ENCODE measurements around the gene HTRA1. TPM values are rescaled to one million over a fixed set of nuclear protein-coding genes. Genes with fewer than 3 reads are reported as not detected.

HTRA1 gene
- total and polyA plus RNA-seq, 3 donors from 2014 or later = 21.3 to 105 (median 27.3) TPM

- no peak for DNase-seq
- TF ChIP-seq CTCF (IDR thresholded peaks at IDR 0.05) = no peak
- no peak for TF ChIP-seq POLR2A (IDR thresholded peaks at IDR 0.05)
- H3K9me3 ChIP-seq = no peaks in the 10 kb centered on the region
- H3K27ac ChIP-seq = no peak overlapping the region
- WGBS, 2 donors = 73 to 82% methylated on average over 9 of the region's 9 CpGs
- H3K4me3 ChIP-seq = no peak overlapping the region
- intact Hi-C loops (cut with DNase I; ENCODE audit: low total_unique reads) = no loop called here
- H3K27me3 ChIP-seq = no peaks in the 10 kb centered on the region
- no peaks in the 10 kb centered on the region for H3K36me3 ChIP-seq (ENCODE audit: low read depth, missing control alignments)
- peaks cover 10% of the 10 kb centered on the region for H3K4me1 ChIP-seq
Observed at GRCh38 chr10:122492006-122492405, 30.7 kb downstream of the HTRA1 start.

DNA sequence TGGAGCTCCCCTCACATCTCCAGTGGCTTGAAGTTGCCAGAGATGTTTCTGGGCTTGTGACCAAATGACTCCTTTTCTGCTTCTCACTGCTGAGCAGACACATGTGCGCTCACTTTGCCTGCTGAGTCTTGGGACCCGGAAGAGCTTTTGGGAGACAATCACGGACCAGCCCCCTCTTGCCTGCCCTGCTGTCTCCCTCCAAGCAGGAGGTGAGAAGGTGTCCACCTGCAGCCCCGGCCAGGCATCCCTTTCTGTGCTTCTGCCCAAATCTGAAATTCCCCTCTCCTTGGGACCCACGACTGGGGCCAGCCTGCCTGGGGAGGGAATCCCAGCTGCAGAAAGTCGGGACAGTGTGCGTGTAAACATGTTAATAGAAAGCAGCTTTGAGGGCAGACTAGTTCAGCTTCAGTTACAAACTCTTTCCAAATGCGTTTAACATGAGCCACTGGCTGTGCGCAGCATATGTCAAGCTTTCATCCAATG is 31.7 kb downstream of the HTRA1 start:
- peaks cover 10% of the 10 kb centered on the region for H3K4me1 ChIP-seq
- H3K9me3 ChIP-seq = no peaks in the 10 kb centered on the region
- TF ChIP-seq CTCF (IDR thresholded peaks at IDR 0.05) (no peak), POLR2A (IDR thresholded peaks at IDR 0.05) (no peak)
- H3K27ac ChIP-seq = peak overlapping the region in 1 of 2 donors; percentile 4
- DNase-seq = peak; percentile 67
- no peaks in the 10 kb centered on the region for H3K27me3 ChIP-seq
- no peak overlapping the region for H3K4me3 ChIP-seq
- WGBS, 2 donors = 44 to 71% methylated on average over 9 of the region's 9 CpGs
- no peaks in the 10 kb centered on the region for H3K36me3 ChIP-seq (ENCODE audit: low read depth, missing control alignments)
- intact Hi-C loops (cut with DNase I; ENCODE audit: low total_unique reads) = no loop called here

DNA sequence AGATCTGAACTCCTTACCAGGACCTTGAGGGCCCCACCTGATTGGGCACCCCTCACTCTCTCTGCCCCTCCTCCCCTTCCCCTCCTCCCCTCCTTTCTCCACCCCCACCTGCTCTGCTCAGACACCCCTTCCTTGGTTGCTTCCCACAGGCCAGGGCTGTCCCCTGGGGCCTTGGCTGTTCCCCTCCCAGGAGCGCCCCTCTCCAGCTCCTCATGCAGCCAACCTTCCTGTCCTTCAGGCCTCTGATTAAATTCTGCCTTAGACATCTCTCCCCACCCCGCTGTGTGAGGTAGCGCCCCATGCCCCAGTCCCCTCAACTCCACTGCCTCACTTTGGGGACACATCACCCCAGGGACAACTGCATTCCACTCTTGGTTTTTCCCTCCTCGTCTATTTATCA is 32.4 kb downstream of the HTRA1 start:
- Histone ChIP-seq H3K27me3 (no peaks in the 10 kb centered on the region), H3K9me3 (no peaks in the 10 kb centered on the region), H3K36me3 (ENCODE audit: low read depth, missing control alignments) (no peaks in the 10 kb centered on the region), H3K4me1 (peaks cover 11% of the 10 kb centered on the region), H3K4me3 (no peak overlapping the region), H3K27ac (no peak overlapping the region)
- TF ChIP-seq CTCF (IDR thresholded peaks at IDR 0.05) (no peak), POLR2A (IDR thresholded peaks at IDR 0.05) (no peak)
- WGBS, 2 donors = 90 to 91% methylated on average over 4 of the region's 4 CpGs
- no peak for DNase-seq
- intact Hi-C loops (cut with DNase I; ENCODE audit: low total_unique reads) = no loop called here

DNA sequence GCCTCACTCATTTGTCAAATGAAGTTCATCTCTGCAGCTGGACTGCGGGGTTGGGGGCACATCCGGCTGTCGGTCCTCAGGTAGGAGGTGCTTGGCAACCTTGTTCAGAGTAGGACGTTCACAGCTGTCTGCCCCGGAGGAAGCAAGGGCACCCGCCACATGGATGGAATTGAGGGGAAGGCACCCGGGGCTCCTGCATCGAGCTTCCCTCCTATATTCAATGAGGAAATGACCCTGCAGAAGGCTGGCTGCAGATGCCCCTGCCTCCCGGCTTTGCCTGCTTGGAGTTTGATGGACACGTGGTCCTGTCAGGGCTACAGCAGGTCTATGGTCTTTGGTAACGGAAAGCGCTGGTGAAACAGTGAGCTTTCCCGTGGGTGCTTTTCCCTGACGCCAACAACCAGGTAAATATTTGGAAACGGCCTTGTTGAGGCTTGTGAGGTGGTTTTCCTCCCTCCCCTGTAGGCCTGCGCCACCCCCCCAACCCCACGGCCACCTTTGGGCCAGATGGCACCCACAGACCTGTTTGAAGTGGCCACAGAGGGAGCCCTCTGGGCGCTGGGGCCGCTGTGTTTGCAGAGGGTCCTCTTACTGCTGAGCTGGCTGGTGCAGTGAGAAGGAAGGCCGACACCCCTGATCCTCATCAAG is 32.9 kb downstream of the HTRA1 start:
- Histone ChIP-seq H3K36me3 (ENCODE audit: low read depth, missing control alignments) (no peaks in the 10 kb centered on the region), H3K27ac (no peak overlapping the region), H3K4me1 (peaks cover 17% of the 10 kb centered on the region), H3K9me3 (no peaks in the 10 kb centered on the region), H3K27me3 (no peaks in the 10 kb centered on the region), H3K4me3 (no peak overlapping the region)
- intact Hi-C loops (cut with DNase I; ENCODE audit: low total_unique reads) = no loop called here
- no peak for DNase-seq
- no peak for TF ChIP-seq CTCF (IDR thresholded peaks at IDR 0.05)
- no peak for TF ChIP-seq POLR2A (IDR thresholded peaks at IDR 0.05)
- WGBS, 2 donors = 89 to 90% methylated on average over 18 to 20 of the region's 20 CpGs

DNA sequence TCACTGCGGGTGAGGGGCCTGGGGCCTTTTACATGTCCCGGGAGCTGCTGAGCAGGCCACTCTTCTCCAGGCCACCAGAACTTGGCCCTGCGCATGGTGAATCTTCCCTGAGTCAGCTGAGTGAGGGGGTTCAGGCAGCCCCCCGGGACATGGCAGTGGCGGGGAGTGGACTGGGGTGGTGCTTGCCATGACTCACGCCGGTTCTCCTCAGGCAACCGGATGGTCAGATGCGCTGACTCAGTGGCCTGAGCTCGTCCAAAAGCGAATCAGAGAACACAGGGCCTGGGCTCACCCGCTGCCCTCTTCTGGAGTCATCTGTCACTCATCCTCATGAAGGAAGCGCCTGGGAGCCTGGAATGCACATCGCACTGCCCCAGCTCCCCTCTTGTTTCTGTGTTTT is 33.5 kb downstream of the HTRA1 start:
- WGBS, 2 donors = 87 to 94% methylated on average over 8 to 14 of the region's 14 CpGs
- no peak overlapping the region for H3K4me3 ChIP-seq
- H3K36me3 ChIP-seq (ENCODE audit: low read depth, missing control alignments) = no peaks in the 10 kb centered on the region
- H3K27ac ChIP-seq = peak overlapping the region in 1 of 2 donors; percentile 32
- no peaks in the 10 kb centered on the region for H3K9me3 ChIP-seq
- no peaks in the 10 kb centered on the region for H3K27me3 ChIP-seq
- peaks cover 20% of the 10 kb centered on the region for H3K4me1 ChIP-seq
- TF ChIP-seq POLR2A (IDR thresholded peaks at IDR 0.05) = no peak
- TF ChIP-seq CTCF (IDR thresholded peaks at IDR 0.05) = no peak
- no peak for DNase-seq
- intact Hi-C loops (cut with DNase I; ENCODE audit: low total_unique reads) = no loop called here

All from testis (tissue), 3 donors.